HG02981 (cell line): Measurements from ENCODE around the gene ALAS2.
"Not testable (repeated sequence)": the region's sequence is repeated elsewhere in the genome, so short reads cannot be mapped to it uniquely, and the experiment has no call there.

Experiments
- ATAC-seq: cut with Tn5 transposase; IDR thresholded peaks from one replicate; pipeline ENCODE4 v1.9.1; 2021; ENCODE audit warnings: mild to moderate bottlenecking, moderate library complexity; ENCODE audit not compliant: unreplicated experiment

Gene ALAS2

DNA sequence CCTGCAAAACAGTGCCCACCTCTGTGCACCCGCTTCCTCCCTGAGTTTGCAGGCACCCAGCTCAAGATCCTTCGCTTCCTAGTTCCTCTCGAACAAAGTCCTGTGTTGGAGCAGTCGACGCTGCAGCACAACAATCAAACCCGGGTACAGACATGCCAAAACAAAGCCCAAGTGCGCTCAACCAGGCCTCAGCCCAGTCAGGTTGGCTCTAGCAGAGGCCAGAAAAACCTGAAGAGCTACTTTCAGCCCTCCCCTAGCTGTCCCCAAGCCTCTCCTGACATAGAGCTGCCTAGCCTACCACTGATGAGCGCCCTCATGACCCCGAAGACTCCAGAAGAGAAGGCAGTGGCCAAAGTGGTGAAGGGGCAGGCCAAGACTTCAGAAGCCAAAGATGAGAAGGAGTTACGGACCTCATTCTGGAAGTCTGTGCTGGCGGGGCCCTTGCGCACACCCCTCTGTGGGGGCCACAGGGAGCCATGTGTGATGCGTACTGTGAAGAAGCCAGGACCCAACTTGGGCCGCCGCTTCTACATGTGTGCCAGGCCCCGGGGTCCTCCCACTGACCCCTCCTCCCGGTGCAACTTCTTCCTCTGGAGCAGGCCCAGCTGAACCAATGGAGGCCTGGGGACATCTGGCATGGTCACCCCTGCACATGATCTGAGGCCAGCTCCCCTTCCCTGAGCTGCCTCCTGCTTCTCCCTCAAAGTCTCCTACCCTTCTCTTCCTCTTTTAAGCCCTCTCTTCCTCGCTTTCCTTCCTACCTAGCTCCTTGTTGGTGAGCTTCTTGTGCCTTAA lies 23.8 kb downstream of the ALAS2 start:
- ATAC-seq = no peak

DNA sequence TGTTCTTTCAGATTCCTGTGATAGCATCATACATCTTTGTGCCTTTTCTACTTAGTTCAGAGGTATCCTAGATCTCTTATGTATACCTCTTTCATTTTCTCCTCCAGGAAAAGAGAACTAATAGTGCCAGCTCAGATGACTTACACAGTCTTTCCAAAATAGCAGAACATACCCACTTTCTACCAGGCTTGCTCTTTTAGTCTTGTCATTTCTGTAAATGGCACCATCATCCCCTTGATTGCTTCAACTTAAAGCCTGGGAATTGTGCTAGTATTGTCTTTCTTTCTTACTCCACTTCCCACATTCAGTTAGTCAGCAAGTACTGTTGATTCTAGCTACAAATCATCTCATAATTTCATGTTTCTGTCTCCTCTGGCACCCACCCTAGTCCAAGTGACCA lies 25.5 kb downstream of the ALAS2 start:
- ATAC-seq = no peak

DNA sequence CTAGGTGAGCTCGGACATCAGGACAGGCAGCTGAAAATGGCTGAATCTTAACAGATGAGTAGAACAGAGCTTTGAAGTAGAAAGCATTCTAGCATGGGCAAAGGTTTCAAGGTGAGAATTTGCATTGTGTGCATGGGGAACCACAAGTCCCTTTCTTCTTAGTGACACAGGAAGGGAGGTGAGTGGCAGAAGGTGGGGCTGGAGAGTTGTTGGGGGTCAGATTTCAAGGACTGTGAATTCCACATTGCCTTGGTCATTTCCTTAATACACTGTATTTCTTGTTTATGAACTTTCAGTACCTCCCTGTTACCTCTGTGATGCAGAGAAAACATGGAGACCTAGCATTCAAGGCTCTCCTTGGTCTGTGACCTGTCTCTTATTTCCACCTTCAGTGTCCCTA lies 26.5 kb downstream of the ALAS2 start:
- ATAC-seq = no peak

DNA sequence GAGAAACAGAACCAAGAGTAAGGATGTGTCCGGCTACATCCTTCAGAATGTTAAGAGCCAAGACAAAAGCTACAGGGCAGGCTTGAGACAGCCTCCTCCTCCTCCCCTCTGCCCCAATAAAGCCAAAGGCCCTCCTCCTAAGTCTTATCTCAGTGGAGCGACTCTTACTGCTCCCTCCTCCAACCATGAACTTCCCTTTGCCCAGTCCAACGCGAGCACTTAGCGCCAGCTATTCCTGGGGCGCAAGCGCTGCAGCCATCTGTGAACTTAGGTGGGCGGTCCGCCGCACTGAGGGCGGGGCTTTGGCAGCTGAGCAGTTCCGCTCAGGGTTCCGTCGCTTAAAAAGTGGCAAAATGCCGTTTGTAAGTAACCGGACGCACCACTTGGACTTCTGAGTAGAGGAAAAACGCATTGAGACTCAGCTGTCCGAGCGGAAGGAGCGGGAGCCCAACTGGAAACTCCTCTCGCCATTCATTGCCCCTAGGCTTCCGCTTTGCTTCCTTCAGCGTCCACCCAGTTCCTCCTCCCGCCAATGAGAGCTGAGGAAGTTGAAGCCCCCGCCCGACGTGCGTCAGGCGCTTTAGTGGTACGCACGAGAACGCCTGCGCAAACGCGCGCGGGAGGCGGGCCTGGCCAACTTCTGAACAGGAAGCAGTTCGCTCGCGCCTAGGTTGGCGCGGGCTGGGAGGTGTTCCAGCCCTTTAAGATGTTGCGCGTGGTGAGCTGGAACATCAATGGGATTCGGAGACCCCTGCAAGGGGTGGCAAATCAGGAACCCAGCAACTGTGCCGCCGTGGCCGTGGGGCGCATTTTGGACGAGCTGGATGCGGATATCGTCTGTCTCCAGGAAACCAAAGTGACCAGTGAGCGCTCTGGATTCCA lies 30.8 kb downstream of the ALAS2 start, which contains the start of gene APEX2:
Gene APEX2 (plus strand): TSS at position 647 of the 882 bp plus-strand sequence. CDS start 60 bp downstream, at position 707.
- peak; percentile 94 for ATAC-seq

DNA sequence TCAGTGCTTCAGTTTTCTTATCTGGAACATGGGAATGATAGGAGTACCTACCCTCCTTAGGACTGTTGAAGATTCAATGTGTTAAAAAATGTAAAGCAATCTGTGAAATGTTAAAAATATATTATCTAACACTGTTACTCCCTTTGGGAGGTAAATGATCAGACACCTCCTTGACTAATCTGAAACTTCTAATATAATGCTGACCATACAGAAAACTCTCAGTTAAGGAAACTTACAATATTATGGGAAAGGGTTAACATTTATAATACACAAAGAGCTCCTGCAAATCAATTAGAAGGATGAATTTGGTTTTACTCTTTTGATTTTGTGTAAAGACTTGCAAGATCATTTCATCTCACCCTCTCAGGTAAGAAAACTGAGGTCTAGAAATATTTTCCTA lies 35.2 kb downstream of the ALAS2 start:
- ATAC-seq = no peak

DNA sequence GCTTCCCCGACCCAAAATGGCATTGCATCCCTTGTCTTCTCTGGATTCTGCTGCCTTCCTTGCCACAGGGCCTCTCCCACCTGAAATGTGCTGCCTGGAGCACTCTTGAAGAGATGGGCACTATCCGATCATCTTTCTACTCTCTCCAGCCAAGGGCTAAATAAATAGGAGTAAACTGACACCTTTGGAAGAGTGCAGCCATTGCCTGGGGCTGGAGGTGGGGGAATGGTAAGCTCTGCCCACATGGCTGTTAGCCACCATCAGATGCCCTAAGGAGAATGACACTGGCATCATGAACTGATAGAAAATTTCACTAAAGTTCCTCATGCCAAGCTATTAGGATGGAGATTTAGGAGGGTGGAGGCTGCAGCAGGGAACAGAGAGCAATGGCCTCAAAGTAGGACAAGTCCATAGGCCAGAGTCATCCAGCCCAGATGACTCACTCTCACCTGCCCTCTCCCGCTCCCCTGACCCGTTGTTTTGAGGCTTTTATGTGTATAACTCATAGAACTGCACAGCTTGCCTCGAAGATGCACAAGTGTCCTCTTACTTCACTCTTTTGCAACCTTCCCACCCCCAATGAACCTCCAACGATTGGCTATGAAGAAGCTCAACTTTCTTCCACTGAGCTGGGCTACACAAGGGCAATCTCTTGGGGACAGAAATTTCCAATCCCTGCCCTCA lies 36.0 kb downstream of the ALAS2 start:
- ATAC-seq = no peak

DNA sequence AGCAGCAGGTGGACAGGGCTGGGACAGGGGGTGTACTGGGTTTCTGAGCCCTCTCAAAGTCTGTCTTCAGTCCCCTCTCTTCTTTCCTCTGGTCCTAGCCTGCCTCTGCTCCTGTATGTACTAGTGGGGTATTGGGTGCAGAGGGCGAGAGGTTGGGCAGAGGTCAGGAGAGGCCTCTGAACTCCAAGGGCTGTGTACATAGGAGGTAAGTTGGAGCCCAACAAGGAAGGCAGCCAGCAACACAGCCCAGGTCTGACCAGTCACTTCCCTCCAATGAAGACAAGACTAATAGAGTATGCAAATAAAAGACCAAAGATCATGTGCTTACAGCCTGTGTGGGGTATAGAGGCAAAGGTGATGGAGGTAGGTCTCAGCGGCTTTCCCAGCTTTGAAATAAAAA lies 36.7 kb downstream of the ALAS2 start, which contains the start of gene PFKFB1:
Gene PFKFB1 (minus strand): TSS at position 90 of the 400 bp plus-strand sequence. CDS start 181 bp downstream, outside the sequence.
- ATAC-seq = no peak

DNA sequence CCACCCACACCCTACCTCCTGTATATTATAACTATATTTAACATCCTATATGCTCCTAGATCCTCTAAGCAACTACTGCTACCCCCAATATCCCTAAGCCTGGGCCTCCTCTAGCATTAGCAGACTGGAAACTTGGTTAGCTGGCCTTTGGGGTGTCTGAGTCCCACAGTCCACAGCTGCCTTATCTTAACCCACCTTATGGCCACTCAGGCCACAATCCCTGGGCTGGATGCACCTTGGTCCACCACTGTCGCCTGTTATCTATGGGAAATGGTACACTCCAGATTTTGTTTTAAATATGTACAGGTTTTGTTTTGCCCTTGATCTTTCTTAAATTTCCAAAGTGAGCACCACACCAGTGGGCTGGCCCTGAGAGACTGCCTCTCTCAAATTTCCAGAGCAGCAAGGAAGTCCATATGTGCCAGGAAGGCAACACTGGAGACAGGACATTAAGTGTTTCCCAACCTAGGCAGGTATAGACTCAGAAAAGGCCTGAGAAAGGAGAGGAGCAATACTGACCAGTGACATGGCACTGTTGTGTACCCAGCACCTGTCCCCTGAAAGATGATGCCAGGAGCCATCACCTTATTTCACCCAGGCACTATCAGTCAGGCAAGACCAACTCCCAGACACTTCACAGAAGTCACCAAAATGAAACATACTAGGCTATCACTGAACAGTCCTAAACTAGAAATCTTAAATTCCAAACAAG lies 37.7 kb downstream of the ALAS2 start:
- no peak for ATAC-seq

DNA sequence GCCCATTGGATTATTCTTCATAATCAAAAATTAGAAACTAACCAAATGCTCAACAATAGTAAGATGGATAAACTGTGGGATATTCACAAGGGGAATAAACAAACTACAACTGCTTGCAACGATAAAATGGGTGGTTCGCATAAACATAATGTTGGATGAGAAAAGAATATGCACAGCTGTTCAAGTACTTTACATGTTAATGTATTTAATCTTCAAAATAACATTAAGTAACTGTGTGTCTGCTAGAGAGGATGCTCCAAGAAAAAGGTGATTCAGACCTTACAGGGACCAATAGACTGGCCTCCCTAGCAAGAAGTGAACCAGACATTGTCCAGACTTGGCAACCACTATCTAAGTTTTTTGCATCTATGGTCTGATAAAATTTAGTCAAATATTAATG lies 39.1 kb downstream of the ALAS2 start:
- ATAC-seq = no peak

DNA sequence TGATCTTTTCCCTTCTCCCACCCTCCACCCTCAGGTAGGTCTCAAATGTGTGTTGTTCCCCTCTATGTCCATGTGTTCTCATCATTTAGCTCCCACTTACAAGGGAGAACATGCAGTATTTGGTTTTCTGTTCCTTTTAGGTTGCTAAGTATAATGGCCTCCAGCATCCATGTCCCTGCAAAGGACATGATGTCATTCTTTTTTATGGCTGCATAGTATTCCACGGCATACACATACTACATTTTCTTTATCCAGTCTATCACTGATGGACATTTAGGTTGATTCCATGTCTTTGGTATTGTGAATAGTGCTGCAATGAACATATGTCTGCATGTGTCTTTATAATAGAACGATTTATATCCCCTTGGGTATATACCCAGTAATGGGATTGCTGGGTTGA lies 47.5 kb downstream of the ALAS2 start:
- not testable (repeated sequence) for ATAC-seq

DNA sequence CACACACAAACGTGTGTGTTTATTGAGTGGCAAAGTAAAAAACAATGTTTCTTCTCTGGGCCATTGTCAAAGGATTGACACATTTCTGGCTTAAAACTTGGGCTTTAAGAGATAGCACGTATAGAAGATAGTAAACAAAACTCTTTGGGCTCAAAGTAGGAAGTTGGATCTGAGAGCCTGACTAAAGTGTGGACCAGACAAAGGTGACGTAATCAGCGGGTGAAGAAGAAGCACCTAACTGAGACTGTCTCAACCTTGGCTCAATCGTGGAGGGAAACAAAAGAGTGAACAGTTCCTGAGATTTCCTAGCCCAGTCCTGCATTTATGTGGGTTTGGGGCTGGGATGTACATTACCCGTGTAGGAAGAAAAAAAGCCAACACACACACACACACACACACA lies 50.4 kb downstream of the ALAS2 start:
- no peak for ATAC-seq

DNA sequence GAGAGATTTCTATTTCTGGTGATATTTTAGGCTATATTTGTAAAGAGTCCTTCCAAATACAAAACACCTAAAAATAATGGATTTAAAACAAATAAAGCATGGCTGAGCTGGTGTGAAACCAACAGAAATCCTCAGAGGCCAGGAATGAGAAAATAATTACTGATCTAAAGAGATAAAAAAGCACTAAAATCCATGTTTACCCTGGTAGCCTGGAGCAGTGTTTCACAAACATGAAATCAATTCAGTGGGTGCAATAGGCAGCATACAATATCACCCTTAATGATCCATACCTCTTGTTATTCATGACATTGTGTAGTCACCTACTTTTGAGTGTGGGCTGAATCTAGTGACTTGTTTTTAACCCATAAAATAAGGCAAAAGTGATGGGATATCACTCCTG lies 51.3 kb downstream of the ALAS2 start:
- ATAC-seq = no peak

DNA sequence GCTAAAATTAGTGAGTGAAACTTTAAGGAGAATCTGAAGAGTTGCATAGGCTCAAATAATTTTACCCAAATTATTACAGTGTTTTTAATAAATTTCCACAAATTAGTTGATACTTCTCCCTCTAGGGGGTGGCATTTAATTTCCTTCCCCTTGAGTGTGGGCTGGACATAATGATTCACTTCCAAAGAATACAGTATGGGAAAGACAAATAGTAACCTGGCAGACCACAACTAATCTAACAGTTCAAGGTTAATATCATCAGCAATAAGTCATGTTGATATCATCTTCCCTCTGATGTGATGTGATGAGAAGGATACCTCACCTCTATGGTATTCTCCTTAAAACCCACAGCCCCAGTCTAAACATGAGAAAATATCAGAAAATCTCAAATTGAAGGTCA lies 52.3 kb downstream of the ALAS2 start:
- ATAC-seq = no peak

DNA sequence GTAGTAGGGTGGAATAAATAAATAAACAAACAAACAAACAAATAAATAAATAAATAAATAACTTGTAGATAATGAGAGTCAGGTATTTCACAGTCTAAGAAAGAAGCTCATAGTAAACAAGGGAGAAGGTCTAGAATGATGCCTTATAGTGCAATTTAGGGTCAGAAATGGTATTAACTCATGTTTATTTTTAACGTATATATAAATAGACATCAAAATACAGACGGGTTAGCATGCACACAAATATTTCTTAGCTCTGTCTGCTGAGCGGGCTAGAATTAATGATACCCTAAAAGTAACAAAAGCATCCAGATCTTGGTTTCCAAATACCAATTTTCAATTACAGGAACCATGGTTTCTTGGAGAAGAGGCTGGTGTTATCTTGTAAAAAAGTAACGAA lies 53.4 kb downstream of the ALAS2 start:
- ATAC-seq = no peak

DNA sequence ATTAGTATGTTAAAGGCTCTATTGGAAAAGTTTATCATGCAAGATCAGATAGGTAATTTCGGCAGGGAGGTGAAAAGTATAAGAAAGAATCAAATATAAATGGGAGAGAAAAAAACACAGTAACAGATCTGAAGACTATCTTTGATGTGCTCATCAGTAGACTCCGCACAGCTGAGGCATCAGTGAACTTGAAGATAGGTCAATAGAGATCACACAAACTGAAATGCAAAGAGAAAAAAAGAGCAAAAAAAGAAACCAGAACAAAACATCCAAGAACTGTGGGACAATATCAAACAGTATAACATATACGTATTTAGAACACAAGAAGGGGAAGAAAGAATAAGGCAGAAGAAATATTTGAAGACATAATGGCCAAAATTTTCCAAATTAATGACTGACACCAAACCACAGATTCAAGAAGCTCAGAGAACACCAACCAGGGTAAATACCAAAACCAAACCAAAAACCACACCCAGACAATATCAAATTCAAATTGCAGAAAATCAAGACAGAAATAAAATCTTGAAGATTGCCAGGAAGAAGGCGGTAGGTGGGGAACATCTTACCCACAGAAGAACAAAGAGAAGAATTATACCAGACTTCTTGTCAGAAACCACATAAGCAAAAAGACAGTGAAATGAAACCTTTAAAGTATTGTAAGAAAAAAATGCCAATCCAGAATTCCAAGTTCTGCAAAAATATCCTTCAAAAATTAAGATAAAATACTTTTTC lies 65.8 kb downstream of the ALAS2 start:
- no peak for ATAC-seq

DNA sequence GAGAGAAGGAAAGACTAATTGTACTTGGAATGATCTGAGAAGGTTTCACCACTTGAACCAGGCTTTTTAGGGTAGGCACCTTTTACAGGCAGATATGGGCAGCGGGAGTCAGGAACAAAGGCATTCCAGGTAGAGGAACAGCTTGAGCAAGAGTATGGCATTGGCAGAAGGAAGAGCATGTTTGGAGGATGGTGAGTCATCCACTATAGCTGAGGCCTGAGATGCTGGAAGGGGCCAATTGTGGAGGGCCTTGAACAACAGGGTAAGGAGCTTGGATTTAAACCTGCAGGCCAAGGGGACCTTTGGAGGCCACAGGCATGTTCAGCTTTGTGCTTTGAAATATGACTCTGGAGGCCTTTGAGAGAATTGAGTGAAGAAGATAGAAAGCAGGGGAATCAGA lies 69.0 kb downstream of the ALAS2 start:
- no peak for ATAC-seq
